Esophagus muscularis mucosa (tissue), 4 donors: Measurements from ENCODE around the gene PPT1.

Experiments used
- CTCF ChIP-seq, 3 experiments: fragments of 200-600 bp in 2 of 3; fragments of 450-650 bp in 1 of 3; sonication (generic) in 2 of 3; IDR thresholded peaks; one replicate each; pipeline ENCODE4 v1.5.1; 2017 to 2019; ENCODE audit warnings: antibody characterized with exemption in 3 of 3, mild to moderate bottlenecking in 2 of 3, moderate library complexity in 1 of 3
- EP300 ChIP-seq: sonication (generic); formaldehyde crosslinking; IDR thresholded peaks from one replicate; pipeline ENCODE4 v1.6.1; 2017; ENCODE audit warnings: antibody characterized with exemption
- POLR2AphosphoS5 ChIP-seq, 2 donors: sonication (generic); formaldehyde crosslinking; IDR thresholded peaks; one replicate each; pipeline ENCODE4 v1.6.1; 2017; ENCODE audit warnings: antibody characterized with exemption in 2 of 2

GRCh38 chr1:40110389-40110788 lies 13.3 kb upstream of the PPT1 start:
- no peak for TF ChIP-seq CTCF (IDR thresholded peaks at IDR 0.05)
- TF ChIP-seq EP300 = no peak
- no peak for TF ChIP-seq POLR2AphosphoS5 (IDR thresholded peaks at IDR 0.05)
